Skeletal muscle satellite cell (primary cell): ENCODE results near the gene TRABD2B.
"Not testable (repeated sequence)": the region's sequence is repeated elsewhere in the genome, so short reads cannot be mapped to it uniquely, and the experiment has no call there.

Experiments
- H3K27me3 ChIP-seq: 2 replicates; pipeline ENCODE4 v1.7.0; 2013; ENCODE audit warnings: low read length; ENCODE audit not compliant: control insufficient read depth, insufficient read depth
- H3K36me3 ChIP-seq: 2 replicates; pipeline ENCODE4 v1.7.0; 2013; ENCODE audit warnings: mild to moderate bottlenecking, control low read depth, low read length; ENCODE audit not compliant: insufficient read depth
- H3K4me1 ChIP-seq: 2 replicates; pipeline ENCODE4 v1.7.0; 2013; ENCODE audit warnings: low read length; ENCODE audit not compliant: control insufficient read depth, insufficient read depth
- H3K4me2 ChIP-seq: 2 replicates; pipeline ENCODE4 v1.7.0; 2013; ENCODE audit warnings: mild to moderate bottlenecking, low read length
- H3K4me3 ChIP-seq: 2 replicates; pipeline ENCODE4 v1.7.0; 2013; ENCODE audit warnings: low read length
- H3K9ac ChIP-seq: 2 replicates; pipeline ENCODE4 v1.7.0; 2013; ENCODE audit warnings: mild to moderate bottlenecking, low read depth, low read length, moderate library complexity
- H3K9me3 ChIP-seq: replicated peaks from 2 replicates; pipeline ENCODE4 v1.7.0; 2013; ENCODE audit warnings: mild to moderate bottlenecking, control low read depth, low read length

TRABD2B gene

DNA sequence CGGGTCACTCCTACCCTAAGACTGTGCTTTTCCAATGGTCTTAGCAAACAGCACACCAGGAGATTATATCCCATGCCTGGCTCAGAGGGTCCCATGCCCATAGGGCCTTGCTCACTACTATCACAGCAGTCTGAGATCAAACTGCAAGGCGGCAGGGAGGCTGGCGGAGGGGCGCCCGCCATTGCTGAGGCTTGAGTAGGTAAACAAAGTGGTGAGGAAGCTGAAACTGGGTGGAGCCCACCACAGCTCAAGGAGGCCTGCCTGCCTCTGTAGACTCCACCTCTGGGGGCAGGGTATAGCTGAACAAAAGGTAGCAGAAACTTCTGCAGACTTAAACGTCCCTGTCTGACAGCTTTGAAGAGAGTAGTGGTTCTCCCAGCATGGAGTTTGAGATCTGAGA lies 40.7 kb downstream of the TRABD2B start:
- H3K4me2 ChIP-seq, H3K4me3 ChIP-seq, H3K4me1 ChIP-seq, H3K9me3 ChIP-seq, H3K36me3 ChIP-seq, H3K9ac ChIP-seq, H3K27me3 ChIP-seq: not testable (repeated sequence)

GRCh38 chr1:47953661-47954060 lies 43.5 kb downstream of the TRABD2B start:
- H3K4me1 ChIP-seq: no peaks in the 10 kb centered on the region
- no peaks in the 10 kb centered on the region for H3K27me3 ChIP-seq
- H3K36me3 ChIP-seq: no peaks in the 10 kb centered on the region
- no peak overlapping the region for H3K4me3 ChIP-seq
- no peak overlapping the region for H3K9ac ChIP-seq
- H3K9me3 ChIP-seq: no peaks in the 10 kb centered on the region
- H3K4me2 ChIP-seq: no peak overlapping the region

- H3K9me3 ChIP-seq: no peaks in the 10 kb centered on the region
- no peaks in the 10 kb centered on the region for H3K27me3 ChIP-seq
- no peaks in the 10 kb centered on the region for H3K4me1 ChIP-seq
- H3K4me3 ChIP-seq: no peak overlapping the region
- no peaks in the 10 kb centered on the region for H3K36me3 ChIP-seq
- H3K4me2 ChIP-seq: no peak overlapping the region
- H3K9ac ChIP-seq: no peak overlapping the region
These were observed 45.5 kb downstream of the TRABD2B start for GRCh38 chr1:47951545-47952235.

- Histone ChIP-seq H3K36me3 (no peaks in the 10 kb centered on the region), H3K27me3 (no peaks in the 10 kb centered on the region), H3K4me1 (no peaks in the 10 kb centered on the region), H3K9ac (no peak overlapping the region), H3K4me3 (no peak overlapping the region), H3K4me2 (no peak overlapping the region), H3K9me3 (no peaks in the 10 kb centered on the region)
These were observed 46.2 kb downstream of the TRABD2B start for GRCh38 chr1:47951026-47951425.

GRCh38 chr1:47950471-47950870 lies 46.7 kb downstream of the TRABD2B start:
- H3K4me3 ChIP-seq: no peak overlapping the region
- no peak overlapping the region for H3K9ac ChIP-seq
- no peaks in the 10 kb centered on the region for H3K9me3 ChIP-seq
- H3K27me3 ChIP-seq: no peaks in the 10 kb centered on the region
- no peaks in the 10 kb centered on the region for H3K36me3 ChIP-seq
- no peak overlapping the region for H3K4me2 ChIP-seq
- no peaks in the 10 kb centered on the region for H3K4me1 ChIP-seq

- no peaks in the 10 kb centered on the region for H3K9me3 ChIP-seq
- H3K4me3 ChIP-seq: no peak overlapping the region
- no peaks in the 10 kb centered on the region for H3K36me3 ChIP-seq
- no peaks in the 10 kb centered on the region for H3K4me1 ChIP-seq
- H3K9ac ChIP-seq: no peak overlapping the region
- H3K4me2 ChIP-seq: no peak overlapping the region
- no peaks in the 10 kb centered on the region for H3K27me3 ChIP-seq
These were observed 49.1 kb downstream of the TRABD2B start for GRCh38 chr1:47948126-47948525.

DNA sequence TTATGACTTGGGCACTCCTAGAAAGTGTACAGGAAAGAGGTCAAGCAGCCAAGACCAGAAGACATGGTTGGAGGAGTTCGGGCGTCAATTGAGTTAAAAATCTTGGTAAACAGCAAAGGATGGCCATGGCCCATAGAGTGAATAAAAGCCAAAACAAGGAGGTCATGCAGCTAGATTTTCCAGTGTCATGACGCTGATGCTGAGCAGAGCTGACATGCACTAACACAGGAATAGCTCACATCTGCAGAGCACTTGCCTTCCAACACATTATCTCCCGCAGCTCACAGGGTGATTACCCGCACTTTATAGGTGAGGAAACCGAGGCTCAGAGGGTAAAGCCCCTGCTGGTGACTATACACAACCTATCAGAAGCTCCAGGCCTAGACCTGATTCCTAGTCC lies 49.7 kb downstream of the TRABD2B start:
- Histone ChIP-seq H3K36me3 (no peaks in the 10 kb centered on the region), H3K9me3 (no peaks in the 10 kb centered on the region), H3K4me2 (no peak overlapping the region)

GRCh38 chr1:47944561-47944960 lies 52.6 kb downstream of the TRABD2B start:
- H3K4me1 ChIP-seq: no peaks in the 10 kb centered on the region
- H3K36me3 ChIP-seq: no peaks in the 10 kb centered on the region
- no peak overlapping the region for H3K4me2 ChIP-seq
- no peaks in the 10 kb centered on the region for H3K27me3 ChIP-seq
- H3K4me3 ChIP-seq: no peak overlapping the region
- H3K9me3 ChIP-seq: no peaks in the 10 kb centered on the region
- H3K9ac ChIP-seq: no peak overlapping the region

More for the DNA sequence above, 49.7 kb downstream of the TRABD2B start:
- Histone ChIP-seq H3K4me3 (no peak overlapping the region), H3K9ac (no peak overlapping the region), H3K4me1 (no peaks in the 10 kb centered on the region), H3K27me3 (no peaks in the 10 kb centered on the region)

GRCh38 chr1:47942240-47942629 lies 55.0 kb downstream of the TRABD2B start:
- no peaks in the 10 kb centered on the region for H3K36me3 ChIP-seq
- no peak overlapping the region for H3K4me2 ChIP-seq
- H3K4me1 ChIP-seq: no peaks in the 10 kb centered on the region

DNA sequence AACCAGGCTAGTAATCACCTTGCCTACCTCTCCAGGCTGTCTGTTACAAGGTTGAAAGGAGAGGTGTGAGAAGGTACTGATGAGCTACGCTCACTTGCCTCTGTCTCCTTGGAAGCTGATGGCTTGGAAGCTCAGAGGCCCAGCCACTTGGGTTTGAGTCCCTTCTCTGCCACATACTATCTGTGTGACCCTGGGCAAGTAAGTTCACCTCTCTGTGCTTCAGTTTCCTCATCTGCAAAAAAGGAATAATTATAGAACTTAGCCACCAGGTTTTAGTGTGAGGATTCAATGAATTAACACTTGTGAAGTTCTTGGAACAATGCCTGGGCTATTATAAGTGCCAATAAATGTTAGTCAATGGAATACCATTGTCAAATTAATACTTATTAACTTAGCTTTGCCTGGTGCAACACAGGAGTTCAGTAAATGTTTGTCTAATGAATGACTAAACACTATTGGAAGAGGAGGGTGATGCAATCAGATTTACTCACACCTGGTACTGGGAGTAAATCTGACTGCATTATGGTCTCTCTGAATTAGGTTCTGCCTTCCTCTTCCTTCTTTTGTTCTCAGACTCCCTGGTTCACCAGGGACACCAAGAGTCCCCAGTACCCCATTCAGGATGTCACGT lies 55.5 kb downstream of the TRABD2B start:
- Histone ChIP-seq H3K9ac (no peak overlapping the region), H3K4me1 (no peaks in the 10 kb centered on the region), H3K27me3 (no peaks in the 10 kb centered on the region), H3K4me3 (no peak overlapping the region), H3K36me3 (no peaks in the 10 kb centered on the region), H3K9me3 (no peaks in the 10 kb centered on the region), H3K4me2 (no peak overlapping the region)

More at GRCh38 chr1:47942240-47942629, 55.0 kb downstream of the TRABD2B start:
- H3K9ac ChIP-seq: no peak overlapping the region
- no peaks in the 10 kb centered on the region for H3K9me3 ChIP-seq
- H3K4me3 ChIP-seq: no peak overlapping the region
- H3K27me3 ChIP-seq: no peaks in the 10 kb centered on the region

DNA sequence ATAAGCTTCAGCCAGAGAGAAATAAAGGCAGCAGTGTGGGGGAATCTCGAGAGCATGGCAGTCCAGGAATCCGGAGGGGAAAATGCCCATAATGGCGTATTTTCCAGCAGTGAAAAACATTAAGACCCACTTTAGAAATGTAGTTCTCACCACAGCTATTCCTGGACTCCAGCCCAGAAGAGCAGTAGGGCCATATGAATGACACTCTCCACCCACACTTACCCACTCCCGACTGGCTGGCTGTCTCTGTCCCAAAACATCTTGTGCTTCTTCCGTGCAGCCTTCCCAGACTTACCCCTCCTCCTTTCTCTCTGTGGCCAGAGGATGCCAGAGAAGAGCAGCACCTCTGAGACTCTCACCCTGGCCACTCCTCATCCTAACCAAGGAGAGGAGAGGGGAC lies 56.4 kb downstream of the TRABD2B start:
- H3K9me3 ChIP-seq: no peaks in the 10 kb centered on the region

GRCh38 chr1:47940326-47940725 lies 56.9 kb downstream of the TRABD2B start:
- Histone ChIP-seq H3K27me3 (no peaks in the 10 kb centered on the region), H3K9me3 (no peaks in the 10 kb centered on the region), H3K4me2 (no peak overlapping the region), H3K9ac (no peak overlapping the region), H3K4me1 (no peaks in the 10 kb centered on the region), H3K36me3 (no peaks in the 10 kb centered on the region), H3K4me3 (no peak overlapping the region)

More for the DNA sequence above, 56.4 kb downstream of the TRABD2B start:
- Histone ChIP-seq H3K4me2 (no peak overlapping the region), H3K4me1 (no peaks in the 10 kb centered on the region), H3K4me3 (no peak overlapping the region), H3K27me3 (no peaks in the 10 kb centered on the region), H3K9ac (no peak overlapping the region), H3K36me3 (no peaks in the 10 kb centered on the region)
